ENCODE data around the gene FSTL4.

The FSTL4 gene

GRCh38 chr5:133526368-133526767, 86.0 kb downstream of the FSTL4 start:
- no peak overlapping the region for H3K4me3 ChIP-seq (ENCODE audit: low read depth, low read length)
- in situ Hi-C loops (cut with HindIII; ENCODE audit: low sequenced_read_pairs): no loop called here
- DNase-seq (ENCODE audit: low read depth, low spot score): no peak
- TF ChIP-seq, protein P1, sequence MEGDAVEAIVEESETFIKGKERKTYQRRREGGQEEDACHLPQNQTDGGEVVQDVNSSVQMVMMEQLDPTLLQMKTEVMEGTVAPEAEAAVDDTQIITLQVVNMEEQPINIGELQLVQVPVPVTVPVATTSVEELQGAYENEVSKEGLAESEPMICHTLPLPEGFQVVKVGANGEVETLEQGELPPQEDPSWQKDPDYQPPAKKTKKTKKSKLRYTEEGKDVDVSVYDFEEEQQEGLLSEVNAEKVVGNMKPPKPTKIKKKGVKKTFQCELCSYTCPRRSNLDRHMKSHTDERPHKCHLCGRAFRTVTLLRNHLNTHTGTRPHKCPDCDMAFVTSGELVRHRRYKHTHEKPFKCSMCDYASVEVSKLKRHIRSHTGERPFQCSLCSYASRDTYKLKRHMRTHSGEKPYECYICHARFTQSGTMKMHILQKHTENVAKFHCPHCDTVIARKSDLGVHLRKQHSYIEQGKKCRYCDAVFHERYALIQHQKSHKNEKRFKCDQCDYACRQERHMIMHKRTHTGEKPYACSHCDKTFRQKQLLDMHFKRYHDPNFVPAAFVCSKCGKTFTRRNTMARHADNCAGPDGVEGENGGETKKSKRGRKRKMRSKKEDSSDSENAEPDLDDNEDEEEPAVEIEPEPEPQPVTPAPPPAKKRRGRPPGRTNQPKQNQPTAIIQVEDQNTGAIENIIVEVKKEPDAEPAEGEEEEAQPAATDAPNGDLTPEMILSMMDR (IDR thresholded peaks at IDR 0.05; ENCODE audit: low read depth, low read length): no peak

GRCh38 chr5:133525126-133525525, 87.2 kb downstream of the FSTL4 start:
- H3K4me3 ChIP-seq (ENCODE audit: low read depth, low read length): no peak overlapping the region
- in situ Hi-C loops (cut with HindIII; ENCODE audit: low sequenced_read_pairs): no loop called here
- no peak for DNase-seq (ENCODE audit: low read depth, low spot score)
- TF ChIP-seq, protein P1 (IDR thresholded peaks at IDR 0.05; ENCODE audit: low read depth, low read length): no peak

- DNase-seq (ENCODE audit: low read depth, low spot score): no peak
- H3K4me3 ChIP-seq (ENCODE audit: low read depth, low read length): no peak overlapping the region
- in situ Hi-C loops (cut with HindIII; ENCODE audit: low sequenced_read_pairs): no loop called here
- TF ChIP-seq, protein P1 (IDR thresholded peaks at IDR 0.05; ENCODE audit: low read depth, low read length): no peak
Measured at GRCh38 chr5:133524666-133525065, 87.7 kb downstream of the FSTL4 start.

DNA sequence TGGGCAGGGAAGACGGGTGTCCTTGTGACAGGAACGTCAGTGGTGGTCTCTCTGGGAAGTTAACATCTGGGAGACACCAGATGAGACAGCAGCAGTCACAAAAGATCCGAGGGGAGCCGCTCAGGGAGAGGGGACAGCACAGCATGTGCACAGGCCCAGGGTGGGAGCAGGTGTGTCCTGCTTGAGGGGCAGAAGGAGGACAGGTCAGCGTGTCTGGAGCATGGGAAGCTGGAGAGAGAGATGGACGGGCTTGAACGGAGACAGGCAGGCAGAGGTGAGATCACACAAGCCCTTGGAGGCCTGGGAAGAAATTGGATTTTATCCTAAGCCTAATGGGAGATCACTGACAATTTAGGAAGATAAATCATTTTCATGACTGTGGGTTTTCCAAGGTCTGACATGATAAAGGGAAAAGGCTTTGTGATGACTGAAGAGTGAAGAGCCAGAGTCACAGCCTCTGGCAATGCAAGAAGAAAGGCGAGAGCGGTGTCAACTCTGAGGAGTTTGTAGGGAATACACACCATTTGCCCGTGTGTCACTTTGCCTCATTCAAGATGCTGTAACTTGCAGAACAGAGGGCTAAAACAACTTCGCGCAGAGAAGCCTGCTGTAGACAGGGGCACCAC, 88.3 kb downstream of the FSTL4 start:
- DNase-seq (ENCODE audit: low read depth, low spot score): no peak
- TF ChIP-seq, protein P1 (IDR thresholded peaks at IDR 0.05; ENCODE audit: low read depth, low read length): no peak
- in situ Hi-C loops (cut with HindIII; ENCODE audit: low sequenced_read_pairs): no loop called here
- no peak overlapping the region for H3K4me3 ChIP-seq (ENCODE audit: low read depth, low read length)

DNA sequence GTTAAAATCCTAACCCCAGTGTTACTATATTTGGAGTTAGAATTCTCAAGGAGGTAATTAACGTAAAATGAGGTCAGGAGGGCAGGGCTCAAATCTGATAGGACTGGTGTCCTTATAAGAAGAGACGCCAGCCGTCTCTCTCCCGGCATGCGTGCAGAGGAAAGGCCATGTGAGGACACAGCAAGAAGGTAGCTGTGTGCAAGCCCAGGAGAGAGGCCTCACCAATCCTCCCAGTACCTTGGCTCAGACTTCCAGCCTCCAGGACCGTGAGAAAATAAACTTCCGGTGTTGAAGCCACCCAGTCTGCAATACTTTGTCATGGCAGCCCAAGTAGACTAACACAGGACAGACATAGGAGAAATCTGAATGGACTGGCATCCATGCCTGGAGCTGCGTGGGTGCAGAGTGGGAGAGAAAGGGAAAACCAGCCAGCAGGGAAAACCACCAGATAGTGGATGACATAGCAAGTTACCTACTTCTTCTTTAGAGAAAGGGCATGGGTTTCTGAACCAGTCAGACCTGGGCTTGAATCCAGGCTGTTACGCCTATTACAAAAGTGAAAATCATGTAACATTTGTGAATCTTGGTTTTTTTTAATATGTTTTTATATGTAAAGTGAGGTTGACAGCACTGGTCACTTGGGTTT, 89.2 kb downstream of the FSTL4 start:
- TF ChIP-seq, protein P1 (IDR thresholded peaks at IDR 0.05; ENCODE audit: low read depth, low read length): no peak
- no peak overlapping the region for H3K4me3 ChIP-seq (ENCODE audit: low read depth, low read length)
- no peak for DNase-seq (ENCODE audit: low read depth, low spot score)
- in situ Hi-C loops (cut with HindIII; ENCODE audit: low sequenced_read_pairs): no loop called here

DNA sequence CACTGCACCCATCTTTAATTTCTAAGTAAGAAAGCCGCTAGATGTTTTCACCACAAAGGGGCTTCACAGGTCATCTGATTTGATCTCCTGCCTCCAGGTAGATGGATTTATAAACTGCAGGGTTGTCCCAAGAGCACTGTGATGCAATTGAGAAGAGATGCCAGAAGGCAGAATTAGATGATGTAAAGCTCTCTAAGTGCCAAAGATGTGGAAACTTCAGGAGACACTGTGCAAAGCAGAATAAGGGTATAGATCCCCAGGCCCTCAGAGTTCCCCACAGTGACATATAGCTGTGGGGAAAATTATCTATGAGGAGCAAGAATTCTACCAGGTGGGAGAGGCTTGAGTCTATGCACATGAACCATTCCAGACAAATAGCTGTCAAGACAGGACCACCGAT, 90.5 kb downstream of the FSTL4 start:
- in situ Hi-C loops (cut with HindIII; ENCODE audit: low sequenced_read_pairs): no loop called here
- DNase-seq (ENCODE audit: low read depth, low spot score): no peak
- TF ChIP-seq, protein P1 (IDR thresholded peaks at IDR 0.05; ENCODE audit: low read depth, low read length): no peak

More for the DNA sequence above, 90.5 kb downstream of the FSTL4 start:
- no peak overlapping the region for H3K4me3 ChIP-seq (ENCODE audit: low read depth, low read length)

All from astrocyte of the spinal cord (primary cell).